Activated naive CD4-positive, alpha-beta T cell treated with anti-CD3 and anti-CD28 coated beads, Interleukin-2, amount 50 U/mL, for 24 hours (primary cell): ENCODE results near the gene SECISBP2.

ENCODE experiments used
- H3K27ac Mint-ChIP-seq: one replicate; pipeline ENCODE4 v1.8.0; 2021; ENCODE audit warnings: mild to moderate bottlenecking, mixed read lengths
- H3K27me3 Mint-ChIP-seq: one replicate; pipeline ENCODE4 v1.8.0; 2021; ENCODE audit warnings: mixed read lengths
- H3K36me3 Mint-ChIP-seq: one replicate; pipeline ENCODE4 v1.8.0; 2021; ENCODE audit warnings: mixed read lengths
- H3K4me1 Mint-ChIP-seq: one replicate; pipeline ENCODE4 v1.8.0; 2021; ENCODE audit warnings: mixed read lengths
- H3K4me3 Mint-ChIP-seq: one replicate; pipeline ENCODE4 v1.8.0; 2021; ENCODE audit warnings: mild to moderate bottlenecking, mixed read lengths
- H3K9me3 Mint-ChIP-seq: one replicate; pipeline ENCODE4 v1.8.0; 2021; ENCODE audit warnings: mixed read lengths

The SECISBP2 gene

DNA sequence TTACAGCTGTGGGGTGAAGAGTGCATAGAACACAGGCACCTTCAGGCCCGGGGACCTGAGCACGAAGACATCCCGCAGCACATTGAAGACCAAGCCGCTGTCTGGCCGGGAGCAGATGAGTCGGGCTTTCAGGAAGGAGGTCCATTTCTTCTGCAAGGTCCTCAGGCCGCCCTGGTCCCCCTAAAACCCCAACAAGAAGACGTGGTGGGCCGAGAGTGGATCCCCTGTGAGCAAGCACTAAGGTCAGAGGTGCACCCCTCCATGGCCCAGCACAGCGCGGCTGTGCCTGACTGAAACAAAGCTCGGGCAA is 70.5 kb downstream of the SECISBP2 start:
- H3K4me3 Mint-ChIP-seq: no peak overlapping the region
- H3K4me1 Mint-ChIP-seq: peaks cover 1% of the 10 kb centered on the region
- H3K9me3 Mint-ChIP-seq: no peaks in the 10 kb centered on the region
- no peak overlapping the region for H3K27ac Mint-ChIP-seq
- H3K36me3 Mint-ChIP-seq: peaks cover 17% of the 10 kb centered on the region
- no peaks in the 10 kb centered on the region for H3K27me3 Mint-ChIP-seq

DNA sequence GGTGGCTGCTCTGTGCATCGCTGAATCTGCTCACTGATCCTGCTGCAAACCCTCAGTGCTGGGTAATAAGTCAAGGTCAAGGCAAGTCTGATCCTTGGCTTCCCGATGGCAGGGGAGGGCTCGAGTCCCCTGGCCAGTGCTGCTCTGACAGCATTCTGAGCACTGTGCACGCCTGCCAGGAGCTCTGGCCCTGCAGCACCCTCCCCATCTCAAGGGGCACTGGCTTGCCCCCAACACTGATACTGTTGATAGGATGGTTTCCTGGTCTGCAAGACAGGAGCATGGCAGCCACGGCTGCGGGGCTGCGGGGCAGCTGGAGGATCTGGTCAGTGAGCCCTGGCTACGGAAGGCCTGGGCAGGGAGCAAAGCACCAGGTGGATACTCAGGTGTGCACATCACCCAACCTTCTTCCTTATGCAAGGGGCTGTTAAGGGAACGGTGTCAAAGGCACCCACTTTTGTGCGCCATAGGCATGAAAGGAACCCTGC is 71.8 kb downstream of the SECISBP2 start:
- H3K27ac Mint-ChIP-seq: peak overlapping the region; percentile 62
- no peaks in the 10 kb centered on the region for H3K4me1 Mint-ChIP-seq
- H3K36me3 Mint-ChIP-seq: peaks cover 17% of the 10 kb centered on the region
- H3K9me3 Mint-ChIP-seq: no peaks in the 10 kb centered on the region
- H3K27me3 Mint-ChIP-seq: no peaks in the 10 kb centered on the region
- no peak overlapping the region for H3K4me3 Mint-ChIP-seq

DNA sequence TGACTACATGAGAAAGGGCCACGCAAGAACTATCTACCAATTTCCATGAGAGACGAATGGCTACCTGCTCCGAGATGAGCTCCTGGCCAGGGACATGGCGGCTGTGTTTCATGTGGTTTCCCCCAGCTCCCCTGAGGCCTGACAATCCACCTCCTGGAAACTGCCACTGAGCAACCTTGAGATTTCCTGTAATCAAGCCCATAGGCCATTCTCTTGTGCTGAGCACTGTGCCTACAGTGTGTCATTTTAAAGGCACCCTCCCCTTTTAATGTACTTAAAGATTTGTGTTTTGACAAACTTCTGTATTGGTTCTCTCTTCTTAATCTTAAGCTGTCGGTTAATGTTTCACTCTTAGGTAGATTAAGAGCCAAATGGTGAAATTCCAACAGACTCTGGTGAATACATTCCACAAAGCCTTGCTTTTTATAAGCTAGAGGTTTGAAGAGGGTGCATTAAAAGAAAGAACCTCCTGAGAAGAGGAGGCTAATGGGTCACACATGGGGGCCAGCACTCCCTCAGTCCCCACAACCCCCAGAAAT is 72.3 kb downstream of the SECISBP2 start:
- Mint-ChIP-seq H3K27ac (peak overlapping the region; percentile 62), H3K27me3 (no peaks in the 10 kb centered on the region), H3K4me3 (no peak overlapping the region), H3K4me1 (no peaks in the 10 kb centered on the region), H3K9me3 (no peaks in the 10 kb centered on the region), H3K36me3 (peaks cover 17% of the 10 kb centered on the region)

DNA sequence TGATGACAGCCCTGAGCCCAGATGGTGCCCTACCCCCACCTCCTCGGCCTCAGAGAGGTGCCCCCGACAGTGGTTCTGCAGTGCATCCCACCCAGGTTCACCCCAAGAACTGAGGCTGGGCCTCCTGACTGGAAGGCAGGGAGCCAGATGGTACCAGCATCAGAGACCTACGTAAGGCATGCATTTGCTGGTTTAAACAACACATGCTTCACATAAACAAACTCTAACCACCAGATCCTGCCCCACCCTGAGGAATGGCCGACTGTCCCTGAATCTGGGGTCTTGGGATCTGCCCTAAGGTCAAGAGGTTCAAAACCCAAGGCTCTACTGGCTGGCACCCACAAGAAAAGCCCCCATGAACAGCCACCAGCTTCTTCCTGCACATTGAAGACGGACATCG is 73.3 kb downstream of the SECISBP2 start:
- peaks cover 14% of the 10 kb centered on the region for H3K36me3 Mint-ChIP-seq
- no peaks in the 10 kb centered on the region for H3K27me3 Mint-ChIP-seq
- no peaks in the 10 kb centered on the region for H3K4me1 Mint-ChIP-seq
- no peak overlapping the region for H3K4me3 Mint-ChIP-seq
- H3K27ac Mint-ChIP-seq: peak overlapping the region; percentile 51
- no peaks in the 10 kb centered on the region for H3K9me3 Mint-ChIP-seq

DNA sequence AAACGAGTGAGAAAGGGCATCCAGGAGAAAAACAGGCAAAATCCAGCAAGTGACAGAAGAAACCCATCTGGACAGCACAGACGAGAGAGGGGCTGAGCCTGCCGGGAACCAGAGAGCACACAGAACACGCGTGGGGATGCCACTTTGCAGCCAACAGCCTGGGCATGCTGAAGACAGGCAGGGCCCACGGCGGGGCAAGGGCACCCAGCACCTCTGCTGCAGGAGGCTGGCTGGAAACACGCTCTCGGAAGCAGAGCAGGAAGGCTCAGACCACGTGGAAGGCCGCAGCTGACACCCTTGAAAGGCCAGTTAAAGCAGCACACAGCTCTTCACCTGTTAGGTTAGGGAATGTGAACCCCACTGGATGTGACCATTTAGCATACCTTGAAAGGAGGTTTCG is 76.1 kb downstream of the SECISBP2 start:
- no peak overlapping the region for H3K4me3 Mint-ChIP-seq
- no peaks in the 10 kb centered on the region for H3K27me3 Mint-ChIP-seq
- peaks cover 4% of the 10 kb centered on the region for H3K4me1 Mint-ChIP-seq
- H3K27ac Mint-ChIP-seq: no peak overlapping the region
- peaks cover 18% of the 10 kb centered on the region for H3K36me3 Mint-ChIP-seq
- no peaks in the 10 kb centered on the region for H3K9me3 Mint-ChIP-seq

DNA sequence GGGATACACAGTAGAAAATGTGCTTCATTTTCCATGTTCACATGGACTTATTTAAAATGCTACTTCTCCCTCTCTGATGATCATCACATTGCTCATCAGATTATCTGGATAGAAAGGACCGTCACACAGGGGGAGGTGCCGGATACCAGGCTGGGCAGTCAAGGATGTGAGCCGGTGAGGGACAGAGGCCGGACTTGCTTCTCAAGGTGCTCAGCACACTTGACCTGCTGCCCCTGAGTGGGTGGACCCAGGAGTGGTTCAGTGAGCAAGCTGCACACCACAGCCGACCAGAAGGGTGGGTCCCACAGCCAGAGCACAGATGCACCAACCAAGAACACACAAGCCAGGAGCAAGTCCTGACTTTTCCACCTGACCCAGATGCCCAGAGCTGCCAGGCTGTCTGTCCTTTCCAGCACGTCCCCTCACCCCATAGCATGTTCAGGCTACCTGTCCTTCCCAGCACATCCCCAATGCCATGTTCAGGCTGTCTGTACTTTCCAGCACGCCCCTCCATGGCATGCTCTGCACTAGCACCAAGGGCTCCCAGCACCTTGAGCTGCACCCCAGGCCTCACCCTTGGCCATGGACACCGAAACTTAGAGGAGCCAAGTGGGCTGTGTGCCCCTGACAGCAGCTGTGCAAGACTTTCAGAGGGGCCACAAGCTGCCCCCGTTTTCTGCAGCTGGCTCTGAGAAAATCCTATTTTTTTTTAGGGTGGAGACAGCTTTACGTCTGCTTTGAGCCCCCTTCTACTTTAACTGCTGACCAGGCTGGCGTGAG is 77.8 kb downstream of the SECISBP2 start:
- Mint-ChIP-seq H3K36me3 (peaks cover 23% of the 10 kb centered on the region), H3K4me1 (peaks cover 15% of the 10 kb centered on the region), H3K27ac (no peak overlapping the region), H3K9me3 (no peaks in the 10 kb centered on the region), H3K27me3 (no peaks in the 10 kb centered on the region), H3K4me3 (no peak overlapping the region)

DNA sequence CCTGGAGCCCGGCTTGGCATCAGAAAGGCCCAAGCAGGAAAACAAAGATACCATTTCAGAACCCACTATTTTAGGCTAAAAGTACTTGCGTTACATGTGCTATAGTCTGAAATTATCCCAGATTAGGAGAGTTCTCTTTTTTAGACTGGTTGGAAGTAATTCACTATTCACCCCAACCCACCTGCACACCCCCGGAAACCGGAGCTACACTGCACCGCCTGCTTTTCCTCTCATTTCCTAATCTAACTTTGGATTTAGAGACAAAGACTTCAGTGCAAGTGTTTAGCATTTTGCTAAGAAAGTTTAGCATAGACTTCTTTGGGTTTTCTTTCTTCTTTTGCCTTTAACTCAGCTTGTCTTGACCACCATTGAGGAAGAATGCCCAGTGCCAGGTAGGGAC is 79.2 kb downstream of the SECISBP2 start:
- peaks cover 20% of the 10 kb centered on the region for H3K4me1 Mint-ChIP-seq
- peaks cover 25% of the 10 kb centered on the region for H3K36me3 Mint-ChIP-seq
- no peak overlapping the region for H3K4me3 Mint-ChIP-seq
- H3K9me3 Mint-ChIP-seq: no peaks in the 10 kb centered on the region
- H3K27me3 Mint-ChIP-seq: no peaks in the 10 kb centered on the region
- H3K27ac Mint-ChIP-seq: no peak overlapping the region

DNA sequence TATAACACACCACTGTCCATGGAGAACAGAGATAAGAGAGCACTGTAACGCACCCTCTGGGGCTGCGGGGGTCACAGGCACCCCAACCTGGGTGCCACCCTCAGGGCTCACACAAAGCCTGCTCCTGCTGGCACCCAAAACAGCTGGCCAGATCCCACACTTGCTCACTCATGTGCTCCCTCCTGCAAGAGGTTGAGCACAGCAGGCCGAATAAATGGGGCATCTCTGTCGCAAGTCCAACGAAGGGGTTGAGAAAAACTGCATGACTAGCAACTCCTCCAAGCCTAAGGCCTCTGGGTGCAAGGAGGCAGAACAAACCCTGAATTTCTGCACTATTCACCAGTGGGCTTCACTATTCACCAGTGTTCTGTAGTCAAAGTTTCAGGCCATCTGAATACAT is 80.3 kb downstream of the SECISBP2 start:
- H3K27ac Mint-ChIP-seq: no peak overlapping the region
- H3K4me1 Mint-ChIP-seq: peaks cover 20% of the 10 kb centered on the region
- no peak overlapping the region for H3K4me3 Mint-ChIP-seq
- no peaks in the 10 kb centered on the region for H3K9me3 Mint-ChIP-seq
- H3K36me3 Mint-ChIP-seq: peaks cover 21% of the 10 kb centered on the region
- no peaks in the 10 kb centered on the region for H3K27me3 Mint-ChIP-seq

DNA sequence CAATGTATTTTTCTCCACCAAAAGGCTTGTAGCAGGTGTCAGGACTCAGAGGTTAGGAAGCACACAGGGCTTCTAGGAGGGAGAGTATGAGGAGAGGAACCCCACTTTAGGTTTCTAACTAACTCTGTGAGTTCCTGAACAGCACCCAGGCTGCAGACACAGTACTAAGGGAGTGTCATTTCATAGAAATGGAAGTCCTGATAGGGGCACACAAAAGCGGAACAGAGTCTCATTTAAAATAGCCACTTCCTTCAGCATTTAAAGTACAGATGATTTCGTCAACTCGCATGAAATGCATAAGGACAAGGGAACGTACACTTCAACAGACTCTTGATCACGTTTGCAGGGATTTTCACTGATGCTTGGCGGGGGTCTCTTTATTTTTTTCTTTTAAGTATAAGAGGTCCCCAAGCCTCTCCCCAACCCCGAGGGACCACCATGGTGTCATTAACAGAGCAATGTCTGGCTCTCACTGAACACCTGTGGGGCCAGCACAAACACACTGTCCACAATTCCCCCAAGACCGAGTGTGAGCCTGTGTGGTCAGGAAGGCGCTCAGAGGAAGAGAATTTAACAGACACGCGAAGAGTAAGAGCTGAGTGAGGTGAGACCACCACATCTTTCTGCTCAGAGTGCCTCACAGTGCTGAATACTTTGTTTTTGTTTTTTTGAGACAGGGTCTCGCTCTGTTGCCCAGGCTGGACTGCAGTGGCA is 82.3 kb downstream of the SECISBP2 start:
- Mint-ChIP-seq H3K4me3 (no peak overlapping the region), H3K4me1 (peaks cover 20% of the 10 kb centered on the region)

DNA sequence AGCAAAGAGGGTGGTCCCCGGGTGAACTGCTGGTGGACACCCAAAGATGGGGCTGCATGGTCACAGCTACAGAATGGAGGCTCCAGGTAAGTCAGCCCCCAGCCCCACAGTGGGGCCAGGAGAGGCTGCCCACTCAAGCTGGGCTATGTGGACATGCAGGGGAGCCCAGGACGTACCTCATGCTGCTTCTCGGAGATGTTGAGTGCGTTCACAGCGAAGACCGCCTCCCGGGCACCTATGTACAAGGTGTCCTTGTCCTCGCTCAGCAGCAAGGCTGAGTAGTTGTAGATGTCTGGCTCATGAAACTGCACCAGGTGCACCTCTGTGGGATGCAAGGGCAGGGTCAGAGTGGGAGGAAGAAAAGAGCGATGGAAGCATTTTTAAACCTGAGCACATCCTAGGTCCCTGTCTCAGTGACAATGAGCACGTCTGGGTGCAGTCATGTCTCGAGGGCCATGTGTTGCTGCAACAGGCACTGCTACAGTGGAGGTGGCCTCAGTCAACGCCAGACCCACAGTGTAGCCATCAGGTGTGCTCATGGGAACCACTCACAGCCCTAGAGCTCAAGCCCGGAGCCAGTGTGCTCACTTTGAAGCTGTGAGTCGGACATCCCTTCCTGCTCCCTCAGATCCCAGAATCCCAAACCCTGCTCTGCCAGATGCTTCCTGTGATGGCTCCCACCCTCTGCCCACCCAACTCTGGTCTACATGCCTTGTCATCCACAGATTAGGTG is 84.6 kb downstream of the SECISBP2 start:
- H3K27ac Mint-ChIP-seq: no peak overlapping the region

More for the DNA sequence above, 82.3 kb downstream of the SECISBP2 start:
- Mint-ChIP-seq H3K9me3 (no peaks in the 10 kb centered on the region), H3K36me3 (peaks cover 16% of the 10 kb centered on the region), H3K27ac (peak overlapping the region; percentile 93), H3K27me3 (no peaks in the 10 kb centered on the region)

DNA sequence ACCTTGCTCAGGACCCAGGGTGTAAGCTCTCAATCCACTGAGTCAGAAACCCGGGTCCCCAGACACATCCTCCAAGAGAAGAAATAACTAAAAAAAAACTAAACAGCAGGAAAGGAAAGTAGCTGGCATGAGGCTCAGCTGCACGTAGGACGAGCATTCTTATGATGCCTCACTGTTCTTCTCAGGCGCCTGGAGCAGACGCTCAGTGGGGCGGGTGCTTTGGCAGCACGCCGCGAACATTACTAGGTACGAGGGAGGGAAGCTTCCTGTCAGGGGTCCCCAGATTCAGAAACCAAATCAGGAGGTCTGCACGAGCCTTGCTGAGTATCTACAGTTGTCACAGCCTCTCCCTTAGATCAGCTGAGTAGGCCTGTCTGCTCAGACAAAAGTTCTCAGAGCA is 85.8 kb downstream of the SECISBP2 start:
- peaks cover 21% of the 10 kb centered on the region for H3K36me3 Mint-ChIP-seq
- H3K4me1 Mint-ChIP-seq: peaks cover 50% of the 10 kb centered on the region
- peaks cover 5% of the 10 kb centered on the region for H3K9me3 Mint-ChIP-seq
- H3K27ac Mint-ChIP-seq: peak overlapping the region; percentile 41
- no peaks in the 10 kb centered on the region for H3K27me3 Mint-ChIP-seq
- H3K4me3 Mint-ChIP-seq: no peak overlapping the region

More for the DNA sequence above, 84.6 kb downstream of the SECISBP2 start:
- H3K9me3 Mint-ChIP-seq: peaks cover 5% of the 10 kb centered on the region
- peaks cover 39% of the 10 kb centered on the region for H3K4me1 Mint-ChIP-seq
- H3K27me3 Mint-ChIP-seq: no peaks in the 10 kb centered on the region
- H3K36me3 Mint-ChIP-seq: peaks cover 21% of the 10 kb centered on the region
- no peak overlapping the region for H3K4me3 Mint-ChIP-seq

DNA sequence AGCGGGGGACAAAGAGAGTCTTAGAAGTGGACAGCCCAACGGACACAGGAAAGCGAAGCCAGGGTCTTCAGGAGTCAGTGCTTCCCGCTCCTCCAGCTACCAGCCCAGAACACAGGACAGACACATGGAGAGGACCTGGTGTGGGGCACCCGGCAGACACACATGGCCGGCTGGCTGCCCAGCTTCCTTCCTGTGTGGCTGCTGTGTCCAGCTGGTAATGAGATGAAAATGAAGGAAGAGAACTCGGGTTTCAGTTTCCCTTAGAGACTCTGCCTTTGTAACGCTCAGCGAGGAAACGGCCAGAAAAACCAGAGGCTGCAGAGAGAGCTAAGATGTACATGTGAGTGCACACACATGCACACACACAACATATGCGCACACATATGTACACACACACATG is 87.5 kb downstream of the SECISBP2 start:
- H3K4me3 Mint-ChIP-seq: no peak overlapping the region
- H3K27me3 Mint-ChIP-seq: no peaks in the 10 kb centered on the region
- H3K27ac Mint-ChIP-seq: peak overlapping the region; percentile 79
- H3K4me1 Mint-ChIP-seq: peaks cover 55% of the 10 kb centered on the region
- H3K9me3 Mint-ChIP-seq: peaks cover 7% of the 10 kb centered on the region
- H3K36me3 Mint-ChIP-seq: peaks cover 21% of the 10 kb centered on the region

DNA sequence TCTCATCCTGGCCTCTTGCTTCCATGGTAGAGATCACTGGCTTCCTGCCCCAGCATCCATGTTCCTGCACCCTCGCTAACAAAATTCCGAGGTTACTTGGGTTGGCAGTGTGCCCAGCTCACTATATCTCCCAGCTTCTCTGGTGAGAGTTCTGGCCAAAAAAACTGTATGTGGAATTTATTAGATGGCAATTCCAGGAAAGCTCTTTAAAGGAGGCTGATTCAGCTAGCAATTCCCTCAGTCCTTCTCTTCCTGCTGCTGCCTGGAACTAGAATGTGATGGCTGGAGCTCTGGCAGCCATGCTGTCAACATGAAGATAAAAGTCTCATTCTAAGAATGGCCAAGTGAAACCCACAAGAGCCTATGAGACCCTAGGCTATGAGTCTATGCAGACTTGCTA is 88.8 kb downstream of the SECISBP2 start:
- Mint-ChIP-seq H3K4me3 (no peak overlapping the region), H3K27me3 (no peaks in the 10 kb centered on the region), H3K9me3 (peaks cover 11% of the 10 kb centered on the region), H3K27ac (peak overlapping the region; percentile 86), H3K36me3 (peaks cover 25% of the 10 kb centered on the region), H3K4me1 (peaks cover 59% of the 10 kb centered on the region)

DNA sequence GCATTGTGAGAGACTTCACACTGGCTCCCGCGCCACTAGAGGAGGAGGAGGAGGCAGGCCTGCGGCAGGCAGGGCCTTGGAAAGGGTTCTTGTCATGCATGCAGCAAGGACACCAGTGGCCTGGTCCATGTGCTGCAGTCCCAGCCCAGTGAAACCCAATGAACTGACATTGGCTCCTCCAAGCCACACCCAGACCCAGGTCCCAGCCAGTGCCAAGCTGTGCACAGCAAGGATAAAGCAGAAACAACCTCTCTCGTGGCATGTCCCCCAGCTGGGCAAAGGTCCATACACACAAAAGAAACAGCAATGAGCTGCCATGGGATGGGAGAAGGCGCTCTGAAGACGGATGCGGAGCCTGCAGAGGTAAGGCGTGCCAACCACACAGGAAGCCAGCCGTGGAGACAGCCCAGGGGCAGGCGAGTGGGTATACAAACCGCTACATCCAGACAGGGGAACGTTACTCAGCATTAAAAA is 90.4 kb downstream of the SECISBP2 start:
- Mint-ChIP-seq H3K4me3 (peak overlapping the region; percentile 78), H3K4me1 (peaks cover 73% of the 10 kb centered on the region), H3K36me3 (peaks cover 29% of the 10 kb centered on the region)

More for the DNA sequence above, 90.4 kb downstream of the SECISBP2 start:
- peak overlapping the region; percentile 99 for H3K27ac Mint-ChIP-seq
- no peaks in the 10 kb centered on the region for H3K27me3 Mint-ChIP-seq
- peaks cover 11% of the 10 kb centered on the region for H3K9me3 Mint-ChIP-seq
